HepG2 (cell line): ENCODE data around the gene USE1. TPM values are rescaled to one million over a fixed set of nuclear protein-coding genes. Genes with fewer than 3 reads are reported as not detected.

ENCODE experiments used
- AGO2 ChIP-seq: fragments of 200-400 bp; formaldehyde crosslinking; optimal IDR thresholded peaks from 2 replicates; pipeline ENCODE3; 2017; ENCODE audit warnings: mild to moderate bottlenecking, low read depth, low read length, moderate library complexity
- AKAP8 ChIP-seq: sonication (generic); formaldehyde crosslinking; IDR thresholded peaks from 2 replicates; pipeline ENCODE4 v1.5.1; 2020; ENCODE audit warnings: mild to moderate bottlenecking, missing genetic modification reagents
- ASH2L ChIP-seq: fragments of 300-600, 200-600 bp; sonication (generic); IDR thresholded peaks from 2 replicates; pipeline ENCODE4 v1.7.0; 2017; ENCODE audit warnings: low read depth, mild to moderate bottlenecking, moderate library complexity, mixed read lengths, low read length; ENCODE audit not compliant: insufficient read length
- BRF2 ChIP-seq: sonication (generic); formaldehyde crosslinking; IDR thresholded peaks from 2 replicates; pipeline ENCODE4 v1.8.1; 2022; ENCODE audit warnings: mild to moderate bottlenecking, missing genetic modification reagents
- CBX1 ChIP-seq: IDR thresholded peaks from one replicate; pipeline ENCODE4 v1.6.1; 2016; ENCODE audit warnings: antibody characterized with exemption, low read depth
- CEBPG ChIP-seq: IDR thresholded peaks from 2 replicates; pipeline ENCODE4 v1.6.1; 2016
- CENPBD1 ChIP-seq: sonication (generic); formaldehyde crosslinking; IDR thresholded peaks from 2 replicates; pipeline ENCODE4 v1.8.0; 2022; ENCODE audit warnings: missing genetic modification reagents, low read depth, mild to moderate bottlenecking, borderline replicate concordance
- DR1 ChIP-seq: sonication (generic); formaldehyde crosslinking; IDR thresholded peaks from 2 replicates; pipeline ENCODE4 v1.8.0; 2021; ENCODE audit warnings: mild to moderate bottlenecking, missing genetic modification reagents, inconsistent platforms
- ESRRA ChIP-seq: sonication (generic); formaldehyde crosslinking; IDR thresholded peaks from 2 replicates; pipeline ENCODE4 v1.5.1; 2020; ENCODE audit warnings: mild to moderate bottlenecking, low read depth, missing genetic modification reagents
- GATAD2A ChIP-seq: IDR thresholded peaks from 2 replicates; pipeline ENCODE4 v1.6.1; 2016
- GFI1 ChIP-seq: sonication (generic); formaldehyde crosslinking; IDR thresholded peaks from 2 replicates; pipeline ENCODE4 v1.5.0; 2020; ENCODE audit warnings: missing genetic modification reagents, mild to moderate bottlenecking, borderline replicate concordance
- KLF11 ChIP-seq: IDR thresholded peaks from 2 replicates; pipeline ENCODE4 v1.6.1; 2016; ENCODE audit warnings: missing compliant biosample characterization
- LCORL ChIP-seq, 2 experiments: fragments of 450-650 bp in 1 of 2; sonication (generic) in 1 of 2; formaldehyde crosslinking in 1 of 2; IDR thresholded peaks; 2 replicates each; pipeline versions ENCODE4 v1.5.0 to v1.6.1; 2017 to 2020; ENCODE audit warnings: antibody characterized with exemption in 1 of 2, missing genetic modification reagents in 1 of 2
- MED1 ChIP-seq: sonication (generic); formaldehyde crosslinking; IDR thresholded peaks from 2 replicates; pipeline ENCODE4 v1.4.0; 2020; ENCODE audit warnings: missing genetic modification reagents
- MXD1 ChIP-seq: sonication (generic); formaldehyde crosslinking; IDR thresholded peaks from 2 replicates; pipeline ENCODE4 v1.4.0; 2020; ENCODE audit warnings: mild to moderate bottlenecking, missing genetic modification reagents
- NCOR1 ChIP-seq: fragments of 200-600 bp; sonication (generic); IDR thresholded peaks from 2 replicates; pipeline ENCODE4 v1.7.0; 2017; ENCODE audit warnings: antibody characterized with exemption, low read length, borderline replicate concordance
- NR2C2 ChIP-seq: sonication (generic); formaldehyde crosslinking; IDR thresholded peaks from 2 replicates; pipeline ENCODE4 v1.4.0; 2020; ENCODE audit warnings: missing genetic modification reagents, mild to moderate bottlenecking, moderate library complexity, borderline replicate concordance
- REL ChIP-seq: sonication (generic); formaldehyde crosslinking; conservative IDR thresholded peaks from 2 replicates; pipeline ENCODE4 v1.8.0; 2022; ENCODE audit warnings: mild to moderate bottlenecking, missing genetic modification reagents, moderate library complexity
- TBX3 ChIP-seq: fragments of 450-650 bp; IDR thresholded peaks from 2 replicates; pipeline ENCODE4 v1.6.1; 2017; ENCODE audit warnings: antibody characterized with exemption, mild to moderate bottlenecking, inconsistent platforms, borderline replicate concordance
- TERF1 ChIP-seq: sonication (generic); formaldehyde crosslinking; IDR thresholded peaks from 2 replicates; pipeline ENCODE4 v1.8.0; 2022; ENCODE audit warnings: mild to moderate bottlenecking, missing genetic modification reagents, moderate library complexity
- ZNF263 ChIP-seq: sonication (generic); formaldehyde crosslinking; IDR thresholded peaks from 2 replicates; pipeline ENCODE4 v1.4.0; 2020; ENCODE audit warnings: missing genetic modification reagents
- ZNF501 ChIP-seq: sonication (generic); formaldehyde crosslinking; IDR thresholded peaks from 2 replicates; pipeline ENCODE4 v1.5.1; 2020; ENCODE audit warnings: mild to moderate bottlenecking, moderate library complexity, missing genetic modification reagents
- ZNF570 ChIP-seq: sonication (generic); formaldehyde crosslinking; IDR thresholded peaks from 2 replicates; pipeline ENCODE4 v1.4.0; 2020; ENCODE audit warnings: mild to moderate bottlenecking, missing genetic modification reagents, borderline replicate concordance
- ZNF670 ChIP-seq: sonication (generic); formaldehyde crosslinking; IDR thresholded peaks from 2 replicates; pipeline ENCODE4 v1.8.0; 2022; ENCODE audit warnings: mild to moderate bottlenecking, missing genetic modification reagents, borderline replicate concordance
- ZNF773 ChIP-seq: sonication (generic); formaldehyde crosslinking; IDR thresholded peaks from 2 replicates; pipeline ENCODE4 v1.4.0; 2020; ENCODE audit warnings: missing genetic modification reagents, borderline replicate concordance
- ZNF777 ChIP-seq: sonication (generic); formaldehyde crosslinking; IDR thresholded peaks from 2 replicates; pipeline ENCODE4 v1.4.0; 2020; ENCODE audit warnings: missing genetic modification reagents
- ZNF850 ChIP-seq: sonication (generic); formaldehyde crosslinking; conservative IDR thresholded peaks from 2 replicates; pipeline ENCODE4 v1.9.0; 2021; ENCODE audit warnings: mild to moderate bottlenecking, missing genetic modification reagents
- polyA plus RNA-seq, 8 experiments: library from polyadenylated mRNA; depleted of rRNA in 3 of 8; stranded (reverse) in 7 of 8; unstranded in 1 of 8; fragments of >200 nt; fragmentation: Illumina TruSeq in 4 of 8; extraction: Trizol in 4 of 8; gene quantifications; 2 replicates each; pipeline versions ENCODE4 v1.2.1 to v1.2.3, GENCODE V29; 2011 to 2016; ENCODE audit warnings: low read depth in 4 of 8, missing spikeins in 1 of 8, mixed read lengths in 1 of 8; ENCODE audit not compliant: insufficient read depth in 1 of 8
- total RNA-seq, 5 experiments: library from RNA; depleted of rRNA; stranded (reverse); fragments of >200 nt; fragmentation: Illumina TruSeq; extraction: Trizol; gene quantifications; 2 replicates each; pipeline ENCODE4 v1.2.3, GENCODE V29; 2016; ENCODE audit warnings: low read depth in 1 of 5

The USE1 gene
- total and polyA plus RNA-seq, 2 of the 13 experiments (the other 11 are each of a cell fraction or from before 2014, with no cell fraction given) = 9.9 to 17.6 TPM

- TF ChIP-seq DR1 (CRISPR knock-in tag) (peak; percentile 18; the same call in 1 of the 2 replicates), NR2C2 (CRISPR knock-in tag) (peak; percentile 69), ZNF570 (CRISPR knock-in tag) (0 out of 2 replicates have a peak, but pooled peaks have one; percentile 61), REL (0 out of 2 replicates have a peak, but pooled peaks have one; percentile 44), ZNF850 (CRISPR knock-in tag) (0 out of 2 replicates have a peak, but pooled peaks have one; percentile 45), MXD1 (CRISPR knock-in tag) (peak; percentile 84), GATAD2A (peak; percentile 64), CEBPG (CRISPR knock-in tag) (peak; percentile 69), ZNF773 (peak; percentile 62; the same call in 1 of the 2 replicates), ASH2L (peak; percentile 77), MED1 (CRISPR knock-in tag) (peak; percentile 74), ZNF501 (CRISPR knock-in tag) (peak; percentile 57), AKAP8 (CRISPR knock-in tag) (peak; percentile 92), KLF11 (peak; percentile 60; the same call in 1 of the 2 replicates), CENPBD1 (no peak), TERF1 (no peak), BRF2 (CRISPR knock-in tag) (no peak), CBX1 (peak; percentile 85), TBX3 (no peak), NCOR1 (peak; percentile 73; the same call in 1 of the 2 replicates), AGO2 (peak; percentile 75), ZNF670 (no peak), LCORL (IDR thresholded peaks at IDR 0.05) (no peak), LCORL (CRISPR knock-in tag; IDR thresholded peaks at IDR 0.05) (peak; percentile 67; the same call in 1 of the 2 replicates), ESRRA (peak; percentile 46; the same call in 1 of the 2 replicates), ZNF263 (CRISPR knock-in tag) (peak; percentile 62; the same call in 1 of the 2 replicates), ZNF777 (CRISPR knock-in tag) (peak; percentile 71), GFI1 (CRISPR knock-in tag) (peak; percentile 49; the same call in 1 of the 2 replicates)
Observed at GRCh38 chr19:17226002-17226933, 11.1 kb downstream of the USE1 start, which contains the start of gene OCEL1 (continued).
